Mononuclear cell (primary cell): ENCODE data around the gene COG4. TPM values are rescaled to one million over a fixed set of nuclear protein-coding genes. Genes with fewer than 3 reads are reported as not detected.

ENCODE experiments used
- H3K27me3 ChIP-seq: 2 replicates; pipeline ENCODE4 v1.6.0; 2011; ENCODE audit warnings: low read length, control low read depth; ENCODE audit not compliant: insufficient read depth
- H3K4me1 ChIP-seq: 2 replicates; pipeline ENCODE4 v1.5.1; 2011; ENCODE audit warnings: mild to moderate bottlenecking, low read length, control low read depth; ENCODE audit not compliant: insufficient read depth
- H3K4me3 ChIP-seq: 2 replicates; pipeline ENCODE4 v1.5.1; 2011; ENCODE audit warnings: mild to moderate bottlenecking, low read length, moderate library complexity
- H3K9me3 ChIP-seq: 2 replicates; pipeline ENCODE4 v1.5.1; 2011; ENCODE audit warnings: low read depth, mild to moderate bottlenecking, control low read depth, low read length
- total RNA-seq: library from RNA; depleted of rRNA; stranded (reverse); fragments of >200 nt; gene quantifications from one replicate; pipeline ENCODE4 v1.2.3, GENCODE V29; 2012

COG4 gene
- total RNA-seq, 1 donor, result 19.2 TPM

- Histone ChIP-seq H3K27me3 (no peaks in the 10 kb centered on the region), H3K9me3 (no peaks in the 10 kb centered on the region), H3K4me3 (no peak overlapping the region), H3K4me1 (peaks cover 32% of the 10 kb centered on the region)
Observed at GRCh38 chr16:70440009-70440692, 83.2 kb downstream of the COG4 start.

DNA sequence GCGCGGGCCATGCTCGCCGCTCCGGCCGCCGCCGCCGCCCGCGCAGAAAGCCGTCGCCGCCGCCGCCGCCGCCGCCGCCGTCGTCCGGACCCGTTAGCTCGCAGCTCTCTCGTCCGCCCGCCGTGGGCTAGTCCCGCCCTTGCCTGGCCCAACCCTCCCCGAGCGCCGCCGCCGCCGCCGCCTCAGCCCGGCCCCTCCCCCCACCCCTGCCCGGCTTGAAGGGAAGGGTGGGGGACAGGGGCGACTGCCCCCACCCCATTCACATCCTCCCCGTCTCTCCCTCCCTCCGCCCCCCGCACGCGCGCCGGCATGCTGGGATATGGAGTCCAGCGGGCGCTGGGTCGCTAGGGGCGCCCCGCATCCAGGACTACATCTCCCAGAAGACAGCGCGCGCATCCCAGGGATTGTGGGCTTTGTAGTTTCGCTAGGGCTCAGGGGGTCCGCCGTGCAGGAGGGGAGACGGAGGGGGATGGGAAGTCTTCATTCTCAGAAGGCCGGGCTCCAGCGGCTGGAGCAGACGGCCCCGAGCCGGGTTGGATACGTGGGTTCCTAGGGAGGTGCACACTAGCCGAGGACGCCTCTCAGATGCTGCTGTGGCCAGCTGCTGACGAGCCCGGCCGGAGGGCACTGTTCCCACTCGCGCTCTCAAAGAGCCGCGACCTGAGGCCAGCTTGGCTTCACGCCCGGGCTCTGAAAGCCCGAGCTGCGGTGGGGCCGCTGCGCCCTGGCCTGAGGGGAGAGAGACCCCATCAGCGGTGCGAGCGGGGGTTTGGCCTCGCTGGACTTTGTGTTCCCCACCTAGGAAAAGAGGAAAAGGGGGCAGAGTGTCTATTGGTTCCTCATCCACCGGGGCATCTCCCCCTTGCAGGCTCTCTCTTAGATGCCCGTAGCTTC, 84.1 kb downstream of the COG4 start, which contains the start of gene ST3GAL2:
TSS of gene ST3GAL2 (minus strand) at position 132 of the 894 bp plus-strand sequence. CDS start 40,570 bp downstream, outside the sequence.
- H3K4me1 ChIP-seq, result peaks cover 41% of the 10 kb centered on the region
- H3K4me3 ChIP-seq, result peak within 1 kb of the TSS; percentile 64
- no peaks in the 10 kb centered on the region for H3K27me3 ChIP-seq
- no peaks in the 10 kb centered on the region for H3K9me3 ChIP-seq

DNA sequence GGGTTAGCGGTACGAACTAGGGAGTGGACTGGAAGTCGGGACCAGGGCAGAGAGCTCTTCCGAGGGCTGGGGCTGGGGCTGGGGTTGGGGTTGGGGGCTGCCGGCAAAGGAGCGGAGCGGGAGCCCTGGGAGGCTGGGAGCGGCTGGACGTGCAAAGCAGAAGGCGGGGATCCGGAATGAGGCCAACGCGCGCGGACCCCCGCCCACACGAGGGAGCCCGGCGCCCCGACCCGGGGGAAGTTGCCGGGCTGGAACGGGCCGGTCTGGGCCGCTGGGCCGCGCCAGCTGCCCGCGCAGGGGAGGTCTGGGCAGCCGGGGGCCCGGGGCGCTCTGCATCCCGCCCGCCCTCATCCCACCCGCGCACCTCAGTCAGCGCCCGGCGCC, 84.8 kb downstream of the COG4 start:
- no peaks in the 10 kb centered on the region for H3K27me3 ChIP-seq
- peak overlapping the region; percentile 52 for H3K4me3 ChIP-seq
- no peaks in the 10 kb centered on the region for H3K9me3 ChIP-seq
- peaks cover 48% of the 10 kb centered on the region for H3K4me1 ChIP-seq

GRCh38 chr16:70437582-70438557, 85.5 kb downstream of the COG4 start:
- Histone ChIP-seq H3K27me3 (no peaks in the 10 kb centered on the region), H3K4me1 (peaks cover 55% of the 10 kb centered on the region), H3K9me3 (no peaks in the 10 kb centered on the region), H3K4me3 (peak overlapping the region; percentile 52)

- Histone ChIP-seq H3K9me3 (no peaks in the 10 kb centered on the region), H3K4me3 (no peak overlapping the region), H3K4me1 (peaks cover 63% of the 10 kb centered on the region), H3K27me3 (no peaks in the 10 kb centered on the region)
Observed at GRCh38 chr16:70437017-70437581, 86.3 kb downstream of the COG4 start.

- H3K27me3 ChIP-seq, result no peaks in the 10 kb centered on the region
- H3K4me3 ChIP-seq, result no peak overlapping the region
- no peaks in the 10 kb centered on the region for H3K9me3 ChIP-seq
- peaks cover 81% of the 10 kb centered on the region for H3K4me1 ChIP-seq
Observed at GRCh38 chr16:70434484-70435260, 88.7 kb downstream of the COG4 start.

- H3K4me1 ChIP-seq, result peaks cover 87% of the 10 kb centered on the region
- H3K4me3 ChIP-seq, result no peak overlapping the region
- no peaks in the 10 kb centered on the region for H3K9me3 ChIP-seq
- H3K27me3 ChIP-seq, result no peaks in the 10 kb centered on the region
Observed at GRCh38 chr16:70433458-70434103, 89.8 kb downstream of the COG4 start.

DNA sequence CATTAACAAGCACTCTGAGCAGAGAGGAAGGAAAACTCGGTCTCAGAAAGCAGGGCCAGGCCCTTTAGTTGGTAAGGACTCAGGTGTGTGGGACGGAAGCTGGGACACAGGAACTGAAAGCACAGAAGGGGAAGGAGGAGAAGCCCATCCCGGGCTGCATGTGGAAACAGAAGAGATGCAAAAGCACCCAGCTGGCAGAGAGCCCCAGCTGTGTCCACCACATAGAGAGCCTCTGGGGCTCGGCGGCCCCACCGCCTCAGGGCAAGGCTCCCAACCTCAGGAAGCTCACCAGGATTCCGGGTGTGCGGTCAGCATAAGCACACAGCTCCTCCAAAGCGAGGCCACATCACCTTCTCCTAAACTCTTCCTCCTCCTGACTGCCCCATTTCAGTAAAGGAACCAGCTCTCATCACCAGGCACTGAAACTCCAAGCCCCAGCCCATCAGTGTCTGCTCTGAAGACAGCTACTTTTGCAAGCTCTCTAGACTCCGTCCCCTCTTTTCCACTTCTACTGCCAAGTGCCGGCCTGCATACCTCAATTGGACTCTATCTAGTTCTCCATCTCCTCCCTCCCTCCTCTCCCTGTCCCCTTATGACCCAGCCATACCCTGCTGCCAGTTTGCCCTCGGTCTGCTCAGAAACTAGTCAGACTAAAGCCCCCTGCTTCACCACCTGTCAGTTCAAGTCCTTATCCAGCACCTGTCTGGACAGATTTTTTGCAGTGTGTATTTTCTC, 90.5 kb downstream of the COG4 start:
- H3K9me3 ChIP-seq, result no peaks in the 10 kb centered on the region
- H3K4me3 ChIP-seq, result no peak overlapping the region
- peaks cover 90% of the 10 kb centered on the region for H3K4me1 ChIP-seq
- H3K27me3 ChIP-seq, result no peaks in the 10 kb centered on the region

DNA sequence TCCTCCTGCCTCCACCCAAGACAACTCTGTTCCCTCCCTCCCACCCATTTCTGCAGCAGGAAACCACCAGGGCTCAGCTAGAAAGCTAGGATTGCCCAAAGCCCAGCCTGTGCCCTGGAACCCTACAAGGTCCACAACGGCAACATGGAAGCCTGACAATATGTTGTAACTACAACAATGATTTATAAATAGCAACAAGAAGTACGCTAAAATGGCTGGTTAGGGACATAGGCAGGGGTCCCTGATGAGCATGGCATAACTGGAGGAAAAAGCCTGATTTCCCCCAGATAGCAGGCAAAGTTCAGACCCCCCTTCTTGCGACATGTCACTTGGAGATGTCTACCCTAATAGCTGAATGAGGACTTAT, 91.0 kb downstream of the COG4 start:
- Histone ChIP-seq H3K27me3 (no peaks in the 10 kb centered on the region), H3K4me3 (no peak overlapping the region), H3K4me1 (peaks cover 90% of the 10 kb centered on the region), H3K9me3 (no peaks in the 10 kb centered on the region)

GRCh38 chr16:70430667-70431536, 92.5 kb downstream of the COG4 start:
- no peaks in the 10 kb centered on the region for H3K9me3 ChIP-seq
- H3K4me1 ChIP-seq, result peaks cover 87% of the 10 kb centered on the region
- H3K4me3 ChIP-seq, result no peak overlapping the region
- H3K27me3 ChIP-seq, result no peaks in the 10 kb centered on the region
